ENCODE measurements around the gene SSBP3.

GRCh38 chr1:54325284-54325683 is 80.9 kb downstream of the SSBP3 start:
- TF ChIP-seq POLR2AphosphoS5 (IDR thresholded peaks at IDR 0.05; ENCODE audit: borderline replicate concordance, low read depth, low read length) (no peak), EZH2 (IDR thresholded peaks at IDR 0.05) (no peak), FOXP2 (optimal IDR thresholded peaks at IDR 0.05; ENCODE audit: control extremely low read depth, extremely low read length, insufficient read depth) (no peak)
